ENCODE data around the gene MAN1A1.

Gene MAN1A1

DNA sequence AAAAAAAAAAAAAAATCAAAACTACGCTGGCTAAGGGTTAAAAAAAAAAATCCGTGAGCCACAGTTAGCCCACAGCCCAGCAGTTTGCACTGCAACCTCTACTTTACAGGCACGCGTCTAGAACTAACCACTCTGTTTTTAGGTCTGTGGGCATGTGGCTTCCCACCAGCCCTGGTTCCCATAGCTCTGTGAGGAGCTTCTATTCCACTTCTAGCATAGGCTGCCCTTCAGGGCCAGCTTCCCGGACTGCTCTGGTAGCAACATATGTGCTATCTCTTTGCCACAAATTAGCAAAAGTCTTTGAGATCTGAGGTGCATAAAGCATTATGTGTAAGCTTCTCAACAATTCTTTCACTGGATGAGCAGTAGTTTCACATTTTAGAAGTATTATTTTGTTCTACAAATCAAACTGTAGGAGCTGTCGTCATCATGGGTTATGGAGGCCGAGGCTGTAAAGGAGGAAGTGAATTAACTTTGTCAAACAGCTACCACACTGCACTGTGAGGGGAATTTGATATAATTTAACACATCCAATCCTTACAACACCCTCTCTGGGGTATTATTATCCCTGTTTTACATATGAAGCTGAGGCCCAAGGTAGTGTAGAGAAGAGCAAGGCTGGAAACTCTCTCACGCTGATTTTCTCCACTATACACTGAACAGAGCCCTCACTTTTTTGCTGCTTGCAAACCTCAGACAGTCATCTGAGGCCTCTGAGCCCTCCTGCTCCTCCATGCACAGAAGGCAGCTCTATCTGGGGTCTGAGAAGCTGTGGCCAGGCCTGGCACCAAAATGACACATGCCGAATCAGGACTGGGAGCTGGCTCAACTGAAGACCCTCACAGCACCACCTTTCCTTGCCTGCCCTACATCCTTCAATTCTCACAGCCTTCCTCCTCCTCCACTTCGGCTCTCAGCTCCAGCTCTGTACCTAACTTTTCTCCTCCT lies 35.4 kb downstream of the MAN1A1 start:
- TF ChIP-seq CTCF (IDR thresholded peaks at IDR 0.05; ENCODE audit: borderline replicate concordance, insufficient read depth, low read depth, low read length): no peak
- no peak overlapping the region for H3K4me3 ChIP-seq (ENCODE audit: low read depth, low read length)

DNA sequence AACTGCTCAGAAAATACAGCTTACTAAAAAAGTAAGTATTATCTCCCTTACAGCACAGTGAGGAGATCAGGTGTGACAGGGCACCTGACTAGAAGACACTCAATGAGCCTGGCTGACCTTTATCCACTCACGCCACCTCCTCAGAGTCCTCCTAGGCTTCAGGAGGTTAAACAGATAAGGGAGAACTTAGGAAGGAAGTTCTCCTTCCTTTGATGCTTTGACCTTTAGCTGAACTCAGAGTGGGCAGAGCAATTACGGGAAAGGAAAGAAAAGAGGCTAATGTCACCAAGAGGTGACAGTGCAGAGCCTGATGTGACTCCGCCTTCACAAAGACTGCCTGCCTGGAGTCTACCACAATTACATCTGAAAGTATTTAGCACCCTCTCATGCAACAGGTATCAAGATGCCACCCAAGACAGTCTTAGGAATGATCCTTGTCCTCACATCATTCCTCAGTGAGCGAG lies 36.7 kb downstream of the MAN1A1 start:
- H3K4me3 ChIP-seq (ENCODE audit: low read depth, low read length): no peak overlapping the region

GRCh38 chr6:119312441-119312840 lies 37.1 kb downstream of the MAN1A1 start:
- H3K4me3 ChIP-seq (ENCODE audit: low read depth, low read length): no peak overlapping the region
- no peak for TF ChIP-seq CTCF (IDR thresholded peaks at IDR 0.05; ENCODE audit: borderline replicate concordance, insufficient read depth, low read depth, low read length)

More for the DNA sequence above, 36.7 kb downstream of the MAN1A1 start:
- TF ChIP-seq CTCF (IDR thresholded peaks at IDR 0.05; ENCODE audit: borderline replicate concordance, insufficient read depth, low read depth, low read length): no peak

DNA sequence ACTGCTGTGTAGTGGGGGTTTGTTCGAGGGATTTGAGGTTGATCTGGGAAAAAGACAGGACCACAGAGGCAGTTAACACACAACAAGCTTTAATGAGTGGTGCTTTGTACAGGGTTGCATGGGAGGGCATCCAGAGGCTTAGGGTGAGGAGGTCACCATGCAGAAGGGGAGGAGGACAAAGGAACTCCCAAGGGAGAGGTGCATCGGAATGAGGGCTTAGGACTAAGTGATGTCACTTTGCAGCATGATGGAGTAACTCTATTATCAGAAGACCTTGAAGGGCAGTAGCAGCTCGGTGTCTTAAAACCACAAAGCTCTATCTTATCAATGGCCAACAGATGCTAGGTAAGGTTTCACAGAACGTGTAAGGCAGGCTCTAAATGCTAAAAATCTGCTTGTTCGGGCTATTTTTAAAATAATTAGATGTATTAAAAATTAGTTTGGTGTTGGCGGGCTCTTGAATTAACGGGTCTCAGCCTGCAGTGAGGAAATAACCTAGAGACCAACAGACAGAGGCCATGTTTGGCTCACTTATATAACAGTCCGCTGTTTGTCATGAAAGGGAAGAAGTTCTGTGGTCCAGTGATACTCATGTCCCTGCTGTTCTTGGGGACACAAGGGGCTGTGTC lies 37.9 kb downstream of the MAN1A1 start:
- TF ChIP-seq CTCF (IDR thresholded peaks at IDR 0.05; ENCODE audit: borderline replicate concordance, insufficient read depth, low read depth, low read length): no peak
- H3K4me3 ChIP-seq (ENCODE audit: low read depth, low read length): no peak overlapping the region

GRCh38 chr6:119310486-119311036 lies 39.0 kb downstream of the MAN1A1 start:
- no peak for TF ChIP-seq CTCF (IDR thresholded peaks at IDR 0.05; ENCODE audit: borderline replicate concordance, insufficient read depth, low read depth, low read length)
- H3K4me3 ChIP-seq (ENCODE audit: low read depth, low read length): no peak overlapping the region

DNA sequence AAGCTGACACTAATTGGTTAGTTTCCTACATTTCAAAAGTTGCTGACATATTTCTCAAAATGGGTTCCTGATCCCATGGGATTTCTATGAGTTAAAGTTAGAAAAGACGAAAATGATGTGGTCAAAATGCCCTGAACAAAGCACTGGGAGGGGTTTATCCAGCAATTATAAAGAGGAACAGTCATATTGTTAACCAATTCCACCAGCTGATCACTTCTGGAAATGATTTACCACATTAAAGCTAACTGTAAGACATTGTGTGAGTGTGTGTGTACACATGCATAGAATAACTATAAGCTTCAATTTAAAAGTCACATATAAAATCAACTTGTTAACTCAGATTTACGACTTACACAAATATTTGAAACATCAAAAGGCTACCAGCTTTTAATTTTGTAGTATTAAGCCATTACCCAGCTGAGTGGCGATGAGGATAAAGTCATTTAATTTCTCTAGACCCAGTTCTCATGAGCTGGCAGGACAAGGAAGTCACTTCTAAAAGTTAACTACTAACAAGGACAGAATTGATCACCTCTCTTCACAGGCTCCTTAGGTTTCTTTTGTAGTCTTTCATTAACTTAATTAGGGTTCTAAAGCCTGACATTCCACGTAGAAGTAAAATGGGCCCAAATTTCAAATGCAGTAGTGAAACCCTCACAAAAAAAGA lies 40.4 kb downstream of the MAN1A1 start:
- H3K4me3 ChIP-seq (ENCODE audit: low read depth, low read length): no peak overlapping the region
- no peak for TF ChIP-seq CTCF (IDR thresholded peaks at IDR 0.05; ENCODE audit: borderline replicate concordance, insufficient read depth, low read depth, low read length)
